Fibroblast of villous mesenchyme (primary cell): ENCODE results near the gene ELP5. TPM values are rescaled to one million over a fixed set of nuclear protein-coding genes. Genes with fewer than 3 reads are reported as not detected.
"Not testable (repeated sequence)": the region's sequence is repeated elsewhere in the genome, so short reads cannot be mapped to it uniquely, and the experiment has no call there.

Experiments used
- DNase-seq: peaks from one replicate; pipeline ENCODE4 v3.0.0-alpha.2; 2010; ENCODE audit warnings: low read depth
- H3K4me3 ChIP-seq: 2 replicates; pipeline ENCODE4 v1.5.1; 2011; ENCODE audit warnings: low read depth, mild to moderate bottlenecking, low read length
- CTCF ChIP-seq: IDR thresholded peaks from 2 replicates; pipeline ENCODE4 v1.5.1; 2012; ENCODE audit warnings: low read depth, mild to moderate bottlenecking, low read length; ENCODE audit not compliant: insufficient read depth
- total RNA-seq: library from RNA; depleted of rRNA; stranded (reverse); fragments of >200 nt; gene quantifications from 2 replicates; pipeline ENCODE4 v1.2.3, GENCODE V29; 2012

Gene ELP5
- total RNA-seq, 1 donor: 36.3 TPM

DNA sequence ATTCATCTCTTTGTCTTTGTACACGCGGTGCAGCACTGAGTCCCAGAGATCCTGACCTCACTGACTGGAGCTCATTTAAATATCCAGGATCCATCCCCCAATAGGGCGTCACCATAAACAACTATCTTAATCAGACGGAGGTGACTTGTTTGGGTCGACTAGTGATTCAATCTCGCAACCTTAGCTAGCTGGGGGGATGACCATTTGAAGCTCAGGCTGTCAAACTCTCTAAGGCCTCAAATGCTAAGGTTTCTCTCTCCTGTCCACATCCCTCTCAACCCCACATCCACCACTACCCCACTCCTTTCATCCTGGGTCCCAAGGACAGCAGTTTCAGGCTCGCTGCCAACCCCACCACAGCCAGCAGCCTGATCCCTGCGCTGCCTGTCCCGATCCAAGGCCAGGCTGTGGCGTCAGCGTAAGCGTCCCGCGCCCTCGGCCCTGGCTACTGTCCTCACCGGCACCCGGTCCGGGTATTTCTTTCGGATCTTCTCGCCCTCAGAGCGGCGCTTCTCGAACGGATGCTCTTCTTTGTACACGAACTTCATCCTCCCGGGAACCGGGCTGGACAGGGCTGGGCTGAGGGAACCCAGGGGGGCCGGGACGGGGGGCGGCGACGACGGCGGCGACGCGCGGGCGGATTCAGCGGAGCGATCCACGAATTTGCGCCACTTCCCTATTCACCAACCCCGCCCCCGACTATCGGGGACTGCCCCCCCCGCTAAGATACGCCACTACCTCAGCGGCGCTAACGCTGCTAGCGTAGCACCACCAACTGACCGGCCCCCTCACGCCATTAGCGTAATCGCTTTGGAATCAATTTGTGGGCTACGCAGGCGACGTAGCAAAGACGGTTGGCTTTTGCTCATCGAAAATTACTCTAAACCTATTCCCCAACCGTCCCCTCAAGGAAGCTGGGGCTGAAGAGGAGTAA lies 10.0 kb upstream of the ELP5 start, which contains the start of gene GABARAP:
GABARAP (minus strand) TSS at position 667 of the 934 bp plus-strand sequence; CDS start at position 548, 119 bp downstream.
- no peak for TF ChIP-seq CTCF
- H3K4me3 ChIP-seq: peak within 1 kb of the TSS; percentile 98
- peak; percentile 95 for DNase-seq

- peak; percentile 98 for DNase-seq
- TF ChIP-seq CTCF: no peak
- H3K4me3 ChIP-seq: peak overlapping the region; percentile 98
Measured at GRCh38 chr17:7242717-7243452, 9.1 kb upstream of the ELP5 start.

DNA sequence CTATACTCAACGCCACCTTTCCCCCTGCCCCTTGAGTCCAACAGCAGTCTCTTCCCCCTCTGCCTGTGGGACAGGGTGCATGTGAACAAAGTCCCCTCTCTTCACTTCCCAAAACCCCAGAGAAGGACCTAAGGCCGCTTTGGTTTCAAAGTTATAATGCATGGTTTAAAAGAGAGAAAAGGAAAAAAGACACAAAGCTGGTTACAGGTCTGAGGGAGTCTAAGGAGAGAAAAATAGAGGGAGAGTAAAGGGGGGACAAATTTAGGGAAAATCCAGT lies 8.6 kb upstream of the ELP5 start:
- H3K4me3 ChIP-seq: peak overlapping the region; percentile 98
- no peak for TF ChIP-seq CTCF
- DNase-seq: no peak

DNA sequence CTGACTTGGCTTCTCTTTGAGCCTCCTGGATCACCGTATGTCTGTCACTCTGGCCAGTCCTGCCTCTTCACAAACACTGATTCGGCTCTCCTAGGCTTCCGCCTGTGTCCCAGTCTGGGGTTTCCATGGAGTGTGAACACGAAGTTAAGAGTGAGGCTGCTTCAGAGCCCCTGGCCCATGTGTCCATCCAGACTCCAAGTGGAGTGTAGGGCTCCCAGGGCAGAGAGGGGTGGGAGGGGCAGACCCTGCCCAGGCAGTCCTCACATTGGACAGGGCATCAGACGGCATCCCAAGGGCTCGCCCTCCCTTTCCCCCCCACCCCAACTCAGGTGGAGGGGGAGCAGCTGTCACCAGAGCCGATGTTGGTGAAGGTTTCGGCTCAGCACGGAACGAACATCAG lies 8.2 kb upstream of the ELP5 start:
- DNase-seq, H3K4me3 ChIP-seq: not testable (repeated sequence)

DNA sequence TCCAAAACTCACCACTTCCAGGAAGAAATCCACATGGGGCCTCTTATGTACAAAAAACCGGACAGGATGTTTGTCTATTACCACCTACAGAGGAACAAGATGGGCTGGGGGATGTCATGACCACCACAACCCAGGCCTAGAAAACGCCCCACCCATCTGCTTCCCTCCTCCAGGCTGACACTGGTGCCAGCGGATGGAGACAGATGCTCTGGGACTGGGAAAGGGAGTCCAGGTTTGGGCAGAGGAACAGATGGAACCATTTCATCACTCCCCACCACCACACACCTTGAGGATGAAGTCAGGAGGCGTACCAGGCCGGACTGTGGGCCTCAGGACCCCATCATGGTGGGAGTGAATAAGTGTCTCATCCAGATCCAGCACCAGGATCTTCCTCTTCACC lies 5.2 kb upstream of the ELP5 start:
- no peak for DNase-seq
- no peak overlapping the region for H3K4me3 ChIP-seq
- no peak for TF ChIP-seq CTCF

DNA sequence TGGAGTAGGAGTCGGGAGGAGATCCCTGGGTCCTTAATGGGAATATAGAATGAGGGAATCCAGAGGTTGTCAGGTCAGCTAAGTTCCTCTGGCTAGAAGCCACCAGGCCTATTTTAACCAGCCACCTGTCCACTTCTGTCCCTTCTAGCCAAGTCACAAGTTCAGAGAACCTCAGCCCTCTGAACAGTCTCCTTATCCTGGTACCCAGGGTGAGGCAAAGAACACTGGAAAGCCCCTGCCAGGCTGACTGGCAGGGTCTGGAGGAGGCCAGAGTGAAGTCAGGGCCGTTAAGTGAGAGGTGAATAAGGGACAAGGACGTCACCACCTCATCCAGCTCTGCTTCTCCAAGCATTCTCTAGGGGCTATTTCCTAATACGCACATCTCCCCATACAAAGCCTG lies 3.2 kb upstream of the ELP5 start:
- no peak for DNase-seq
- no peak for TF ChIP-seq CTCF
- H3K4me3 ChIP-seq: no peak overlapping the region

DNA sequence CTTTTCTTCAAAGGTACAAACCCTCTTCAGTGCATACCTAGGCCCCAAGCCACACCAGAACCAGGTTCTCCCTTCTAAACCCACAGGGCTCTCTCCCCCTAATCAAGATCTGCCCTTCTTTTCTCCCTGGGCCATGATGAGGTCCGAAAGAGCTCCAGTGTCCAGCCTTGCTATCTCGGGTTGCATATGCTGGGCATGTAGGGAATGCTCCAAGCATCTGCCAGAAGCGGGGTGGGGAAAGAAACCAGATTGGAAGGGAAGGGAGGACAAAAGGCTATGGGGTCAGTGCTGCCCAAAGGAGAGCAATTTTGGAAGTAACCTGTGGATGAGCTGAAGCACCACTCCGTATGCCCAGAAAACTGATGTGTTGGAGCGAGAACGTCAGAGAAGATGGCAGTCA lies 2.8 kb upstream of the ELP5 start:
- H3K4me3 ChIP-seq: peak overlapping the region; percentile 18
- no peak for DNase-seq
- no peak for TF ChIP-seq CTCF
